ENCODE data around the gene ABCB1.
"Not testable (repeated sequence)": the region's sequence is repeated elsewhere in the genome, so short reads cannot be mapped to it uniquely, and the experiment has no call there.

ABCB1 gene

DNA sequence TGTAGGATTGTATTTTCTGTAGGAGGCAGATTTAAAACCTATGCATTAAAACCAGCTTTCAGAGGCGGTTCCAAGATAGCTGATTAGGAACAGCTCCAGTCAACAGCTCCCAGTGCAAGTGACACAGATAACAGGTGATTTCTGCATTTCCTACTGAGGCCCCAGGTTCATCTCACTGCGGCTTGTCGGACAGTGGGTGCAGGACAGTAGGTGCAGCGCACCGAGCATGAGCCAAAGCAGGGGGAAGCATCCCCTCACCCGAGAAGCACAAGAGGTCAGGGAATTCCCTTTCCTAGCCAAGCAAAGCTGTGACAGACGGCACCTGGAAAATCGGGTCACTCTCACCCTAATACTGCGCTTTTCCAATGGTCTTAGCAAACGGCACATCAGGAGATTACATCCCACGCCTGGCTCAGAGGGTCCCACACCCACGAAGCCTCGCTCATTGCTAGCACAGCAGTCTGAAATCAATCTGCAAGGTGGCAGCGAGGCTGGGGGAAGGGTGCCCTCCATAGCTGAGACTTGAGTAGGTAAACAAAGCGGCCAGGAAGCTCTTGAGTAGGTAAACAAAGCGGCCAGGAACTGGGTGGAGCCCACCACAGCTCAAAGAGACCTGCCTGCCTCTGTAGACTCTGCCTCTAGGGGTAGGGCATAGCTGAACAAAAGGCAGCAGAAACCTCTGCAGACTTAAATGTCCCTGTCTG lies 135.7 kb downstream of the ABCB1 start:
- peak; percentile 70 for DNase-seq

DNA sequence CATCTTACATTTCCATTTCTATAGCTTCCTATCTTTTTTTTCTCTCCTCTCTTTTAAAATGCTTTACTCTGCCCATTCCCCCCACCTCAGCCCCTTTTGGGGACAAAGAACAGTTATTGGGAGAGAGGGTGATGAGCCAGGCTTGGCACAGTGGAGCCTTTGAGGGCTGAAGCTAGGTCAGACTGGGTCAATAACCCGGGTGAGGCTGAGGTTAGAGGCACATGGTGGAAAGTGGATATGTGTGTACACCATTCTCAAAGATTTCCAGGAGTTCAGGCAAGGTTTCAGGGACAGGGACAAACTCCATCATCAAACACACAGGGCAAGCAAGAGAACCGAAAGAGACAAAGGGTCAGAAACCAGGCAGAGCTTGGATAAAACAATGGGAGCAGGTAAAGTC lies 136.7 kb downstream of the ABCB1 start:
- no peak for DNase-seq

DNA sequence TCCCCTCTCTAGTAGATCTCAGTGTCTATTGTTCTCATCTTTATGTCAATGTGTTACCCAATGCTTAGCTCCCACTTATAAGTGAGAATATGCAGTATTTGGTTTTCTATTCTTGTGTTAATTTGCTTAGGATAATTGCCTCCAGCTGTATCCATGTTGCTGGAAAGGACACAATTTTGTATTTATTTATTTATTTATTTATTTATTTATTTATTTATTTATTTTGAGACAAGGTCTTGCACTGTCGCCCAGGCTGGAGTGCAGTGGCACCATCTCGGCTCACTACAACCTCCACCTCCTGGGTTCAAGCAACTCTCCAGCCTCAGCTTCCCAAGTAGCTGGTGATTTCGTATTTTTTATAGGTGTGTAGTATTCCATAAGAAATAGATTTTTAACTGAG lies 140.2 kb downstream of the ABCB1 start:
- not testable (repeated sequence) for DNase-seq

DNA sequence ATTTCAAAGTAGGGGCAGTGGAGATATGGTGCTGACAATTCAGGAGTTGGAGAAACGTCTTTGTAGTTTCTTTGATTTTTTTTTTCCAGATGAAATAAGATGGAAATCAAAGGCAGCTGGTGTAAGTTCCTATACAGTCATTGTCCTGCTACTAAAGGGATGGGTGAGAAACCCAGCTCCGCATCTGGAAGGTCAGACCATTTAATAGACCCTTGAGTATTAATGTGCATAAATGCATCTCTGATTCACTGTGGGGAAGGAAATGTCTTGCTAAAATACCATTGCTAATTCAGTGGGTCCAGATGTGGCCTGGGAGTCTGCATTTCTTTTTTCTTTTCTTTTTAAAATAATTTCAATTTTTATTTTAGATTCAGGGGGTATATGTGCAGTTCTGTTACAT lies 140.7 kb downstream of the ABCB1 start:
- no peak for DNase-seq

DNA sequence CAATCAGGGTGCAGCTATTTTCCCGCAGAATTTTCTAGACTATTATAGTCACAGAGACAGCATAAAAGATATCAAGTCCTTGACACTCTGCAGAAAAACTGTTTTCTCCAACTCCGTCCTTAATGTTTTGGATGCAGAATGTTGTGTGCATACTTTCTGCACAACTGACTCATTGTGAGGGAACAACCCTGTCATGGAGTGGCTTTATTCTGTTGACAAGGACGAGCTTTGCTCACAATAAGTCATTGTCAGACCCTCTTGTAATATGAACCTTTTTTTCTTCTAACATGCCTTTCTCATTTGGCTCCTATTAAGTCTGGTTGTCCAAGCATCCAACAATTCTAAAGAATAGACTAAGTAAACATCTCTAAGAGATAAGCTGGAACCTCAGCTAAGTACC lies 142.5 kb downstream of the ABCB1 start:
- no peak for DNase-seq

DNA sequence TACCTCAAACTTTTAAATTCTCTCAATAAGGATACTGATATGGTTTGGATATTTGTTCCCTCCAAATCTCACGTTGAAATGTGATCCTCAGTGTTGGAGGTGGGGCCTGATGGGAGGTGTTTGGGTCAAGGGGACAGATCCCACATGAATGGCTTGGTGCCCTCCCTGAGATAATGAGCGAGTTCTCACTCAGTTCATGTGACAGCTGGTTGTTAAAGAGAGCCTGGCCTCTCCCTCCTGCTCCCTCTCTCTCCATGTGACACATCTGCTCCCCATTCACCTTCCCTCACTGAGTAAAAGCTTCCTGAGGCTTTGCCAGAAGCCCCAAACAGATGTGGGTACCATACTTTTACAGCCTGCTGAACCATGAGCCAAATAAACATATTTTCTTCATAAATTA lies 144.4 kb downstream of the ABCB1 start:
- DNase-seq = no peak

Data from NCI-H1105 treated with DMSO at 0.1 percent for 48 hours (cell line).